ENCODE data around the gene LYPLA2.

DNA sequence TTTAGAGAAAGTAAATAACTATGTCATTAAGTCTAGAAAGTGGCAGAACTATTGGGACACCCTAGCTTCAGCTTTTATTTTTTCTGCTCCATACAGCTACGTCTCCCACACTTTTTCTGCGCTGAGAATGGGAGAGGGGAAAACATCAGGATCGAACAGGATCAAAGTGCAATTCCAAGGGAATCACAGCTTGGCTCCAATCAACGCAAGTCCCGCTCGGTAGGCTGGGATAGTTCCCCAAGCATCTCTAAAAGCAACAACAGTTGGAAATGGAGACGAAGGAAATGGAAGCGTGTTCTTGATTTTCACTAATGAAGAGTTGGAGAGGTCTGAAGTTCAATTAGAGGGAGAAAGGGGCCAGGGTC, 33.7 kb downstream of the LYPLA2 start:
- TF ChIP-seq, protein P1, sequence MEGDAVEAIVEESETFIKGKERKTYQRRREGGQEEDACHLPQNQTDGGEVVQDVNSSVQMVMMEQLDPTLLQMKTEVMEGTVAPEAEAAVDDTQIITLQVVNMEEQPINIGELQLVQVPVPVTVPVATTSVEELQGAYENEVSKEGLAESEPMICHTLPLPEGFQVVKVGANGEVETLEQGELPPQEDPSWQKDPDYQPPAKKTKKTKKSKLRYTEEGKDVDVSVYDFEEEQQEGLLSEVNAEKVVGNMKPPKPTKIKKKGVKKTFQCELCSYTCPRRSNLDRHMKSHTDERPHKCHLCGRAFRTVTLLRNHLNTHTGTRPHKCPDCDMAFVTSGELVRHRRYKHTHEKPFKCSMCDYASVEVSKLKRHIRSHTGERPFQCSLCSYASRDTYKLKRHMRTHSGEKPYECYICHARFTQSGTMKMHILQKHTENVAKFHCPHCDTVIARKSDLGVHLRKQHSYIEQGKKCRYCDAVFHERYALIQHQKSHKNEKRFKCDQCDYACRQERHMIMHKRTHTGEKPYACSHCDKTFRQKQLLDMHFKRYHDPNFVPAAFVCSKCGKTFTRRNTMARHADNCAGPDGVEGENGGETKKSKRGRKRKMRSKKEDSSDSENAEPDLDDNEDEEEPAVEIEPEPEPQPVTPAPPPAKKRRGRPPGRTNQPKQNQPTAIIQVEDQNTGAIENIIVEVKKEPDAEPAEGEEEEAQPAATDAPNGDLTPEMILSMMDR (IDR thresholded peaks at IDR 0.05): no peak
- TF ChIP-seq POLR2A (IDR thresholded peaks at IDR 0.05): no peak

All from transverse colon (tissue), 3 donors.